ENCODE measurements around the gene CCDC187.

DNA sequence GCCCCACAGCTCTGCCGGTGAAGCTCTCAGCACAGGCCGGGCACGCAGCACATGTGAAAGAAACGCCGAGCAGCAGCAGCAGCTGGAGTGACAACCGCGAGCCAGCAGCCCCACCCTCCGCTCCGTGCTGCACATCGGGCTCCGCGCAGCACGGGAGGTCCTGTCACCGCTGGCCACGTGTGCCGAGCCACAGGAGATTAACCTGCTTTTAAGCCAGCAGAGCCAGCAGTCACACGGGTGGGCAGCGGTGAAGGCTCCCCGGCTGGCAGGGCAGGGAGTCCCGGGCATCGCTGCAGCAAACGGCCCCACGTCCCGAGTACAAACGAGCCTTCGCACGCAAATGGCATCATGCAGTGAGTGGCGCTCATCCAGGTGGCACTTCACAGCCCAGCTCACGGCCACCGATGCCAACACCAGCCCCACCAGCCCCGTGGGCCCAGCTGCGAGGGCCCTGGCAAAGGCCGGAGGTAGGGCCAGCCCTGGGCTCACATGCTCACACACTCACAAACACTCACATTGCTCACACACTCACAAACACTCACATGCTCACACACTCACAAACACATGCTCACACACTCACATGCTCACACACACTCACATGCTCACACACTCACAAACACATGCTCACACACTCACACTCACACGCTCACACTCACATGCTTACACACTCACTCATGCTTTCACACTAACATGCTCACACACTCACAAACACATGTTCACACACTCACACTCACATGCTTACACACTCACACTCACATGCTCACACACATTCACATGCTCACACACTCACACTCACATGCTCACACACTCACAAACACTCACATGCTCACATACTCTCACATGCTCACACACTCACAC lies 11.1 kb downstream of the CCDC187 start:
- TF ChIP-seq, protein P1, sequence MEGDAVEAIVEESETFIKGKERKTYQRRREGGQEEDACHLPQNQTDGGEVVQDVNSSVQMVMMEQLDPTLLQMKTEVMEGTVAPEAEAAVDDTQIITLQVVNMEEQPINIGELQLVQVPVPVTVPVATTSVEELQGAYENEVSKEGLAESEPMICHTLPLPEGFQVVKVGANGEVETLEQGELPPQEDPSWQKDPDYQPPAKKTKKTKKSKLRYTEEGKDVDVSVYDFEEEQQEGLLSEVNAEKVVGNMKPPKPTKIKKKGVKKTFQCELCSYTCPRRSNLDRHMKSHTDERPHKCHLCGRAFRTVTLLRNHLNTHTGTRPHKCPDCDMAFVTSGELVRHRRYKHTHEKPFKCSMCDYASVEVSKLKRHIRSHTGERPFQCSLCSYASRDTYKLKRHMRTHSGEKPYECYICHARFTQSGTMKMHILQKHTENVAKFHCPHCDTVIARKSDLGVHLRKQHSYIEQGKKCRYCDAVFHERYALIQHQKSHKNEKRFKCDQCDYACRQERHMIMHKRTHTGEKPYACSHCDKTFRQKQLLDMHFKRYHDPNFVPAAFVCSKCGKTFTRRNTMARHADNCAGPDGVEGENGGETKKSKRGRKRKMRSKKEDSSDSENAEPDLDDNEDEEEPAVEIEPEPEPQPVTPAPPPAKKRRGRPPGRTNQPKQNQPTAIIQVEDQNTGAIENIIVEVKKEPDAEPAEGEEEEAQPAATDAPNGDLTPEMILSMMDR (IDR thresholded peaks at IDR 0.05), result no peak
- no peak for TF ChIP-seq POLR2A (IDR thresholded peaks at IDR 0.05)
